Non-pigmented ciliary epithelial cell (primary cell): ENCODE results near the gene REN.

Experiments
- DNase-seq: peaks from one replicate; pipeline ENCODE4 v3.0.0-alpha.2; 2010; ENCODE audit warnings: low read depth

REN gene

GRCh38 chr1:204153667-204154066, 12.5 kb downstream of the REN start:
- DNase-seq, result no peak

GRCh38 chr1:204152310-204153044, 13.7 kb downstream of the REN start:
- no peak for DNase-seq

GRCh38 chr1:204151552-204152309, 14.4 kb downstream of the REN start, which contains the start of gene ETNK2:
Gene ETNK2 (minus strand): TSS chr1:204152044. CDS start chr1:204151852, 192 bp downstream.
- DNase-seq, result no peak

- no peak for DNase-seq
Measured at GRCh38 chr1:204150702-204151551, 15.2 kb downstream of the REN start.

GRCh38 chr1:204149635-204150565, 16.2 kb downstream of the REN start:
- no peak for DNase-seq

GRCh38 chr1:204149107-204149506, 17.0 kb downstream of the REN start:
- DNase-seq, result no peak

GRCh38 chr1:204147406-204148383, 18.4 kb downstream of the REN start:
- DNase-seq, result no peak

GRCh38 chr1:204146965-204147364, 19.2 kb downstream of the REN start:
- DNase-seq, result no peak

- no peak for DNase-seq
Measured at GRCh38 chr1:204146309-204146708, 19.8 kb downstream of the REN start.

- no peak for DNase-seq
Measured at GRCh38 chr1:204145033-204145504, 21.1 kb downstream of the REN start.

- no peak for DNase-seq
Measured at GRCh38 chr1:204143276-204144041, 22.7 kb downstream of the REN start.

GRCh38 chr1:204142032-204142974, 23.8 kb downstream of the REN start:
- no peak for DNase-seq

GRCh38 chr1:204141131-204141530, 25.0 kb downstream of the REN start:
- DNase-seq, result no peak

GRCh38 chr1:204139952-204140351, 26.2 kb downstream of the REN start:
- DNase-seq, result no peak

- DNase-seq, result no peak
Measured at GRCh38 chr1:204139088-204139487, 27.0 kb downstream of the REN start.

- no peak for DNase-seq
Measured at GRCh38 chr1:204136814-204137213, 29.3 kb downstream of the REN start.

- DNase-seq, result no peak
Measured at GRCh38 chr1:204134103-204134502, 32.0 kb downstream of the REN start.

- DNase-seq, result no peak
Measured at GRCh38 chr1:204132718-204133117, 33.4 kb downstream of the REN start.
